M059J (cell line): ENCODE results near the gene SERTAD3. TPM values are rescaled to one million over a fixed set of nuclear protein-coding genes. Genes with fewer than 3 reads are reported as not detected.
A peak's percentile ranks its signal among the peaks of the same experiment; 100 is the strongest.

Source experiments
- DNase-seq: peaks from one replicate; pipeline ENCODE4 v3.0.0-alpha.2; 2012; ENCODE audit warnings: low read depth
- total RNA-seq: library from RNA; depleted of rRNA; stranded (reverse); fragments of >200 nt; shearing (Covaris generic); gene quantifications from 2 replicates; pipeline ENCODE4 v1.2.3, GENCODE V29; 2014

Gene SERTAD3
- total RNA-seq, 1 experiment from 2014 or later, result 15.9 TPM

DNA sequence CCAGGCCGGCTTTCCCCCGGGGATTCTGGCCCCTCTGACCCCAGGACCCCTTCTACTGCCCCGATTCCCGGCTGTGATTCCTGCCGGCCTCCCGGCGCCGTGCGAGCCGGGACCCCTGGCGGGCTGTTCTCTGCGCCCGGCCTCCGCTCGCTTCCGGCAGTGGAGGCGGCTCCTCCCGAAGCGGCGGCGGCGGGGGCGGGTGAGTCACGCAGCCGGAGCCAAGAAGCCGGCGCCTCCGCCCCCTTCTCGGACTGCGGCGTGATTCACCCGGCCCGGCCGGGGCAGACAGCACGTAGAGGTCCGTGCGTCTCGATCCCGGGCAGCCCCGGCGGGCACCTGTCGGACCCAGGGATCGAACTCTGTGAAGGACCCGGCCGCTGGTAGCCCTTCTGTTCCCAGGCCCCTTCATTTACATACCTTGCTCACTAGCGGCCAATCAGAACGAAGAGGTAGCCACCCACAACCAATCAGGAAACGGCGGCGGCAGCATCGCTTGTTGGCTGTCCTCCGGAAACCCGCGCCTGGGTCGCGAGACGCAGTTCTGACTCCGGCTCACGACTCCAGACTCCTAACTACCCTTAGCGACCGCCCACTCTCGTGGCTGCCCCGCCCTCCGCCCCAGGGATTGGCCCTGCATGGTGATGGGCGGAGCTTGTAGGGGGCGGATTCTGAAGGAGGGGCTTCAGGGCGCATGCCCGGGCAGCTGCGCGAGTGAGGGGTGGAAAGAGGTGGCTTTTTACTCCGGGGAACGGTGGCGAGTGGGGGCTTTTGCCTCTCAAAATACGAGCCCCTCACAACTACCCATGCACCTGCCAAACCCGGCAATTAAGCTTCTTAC, 18.5 kb downstream of the SERTAD3 start, which contains the start of gene SERTAD1:
Gene SERTAD1 (minus strand): TSS at position 543 of the 838 bp plus-strand sequence. CDS start 2,446 bp downstream, outside the sequence.
- DNase-seq, result peak; percentile 99

DNA sequence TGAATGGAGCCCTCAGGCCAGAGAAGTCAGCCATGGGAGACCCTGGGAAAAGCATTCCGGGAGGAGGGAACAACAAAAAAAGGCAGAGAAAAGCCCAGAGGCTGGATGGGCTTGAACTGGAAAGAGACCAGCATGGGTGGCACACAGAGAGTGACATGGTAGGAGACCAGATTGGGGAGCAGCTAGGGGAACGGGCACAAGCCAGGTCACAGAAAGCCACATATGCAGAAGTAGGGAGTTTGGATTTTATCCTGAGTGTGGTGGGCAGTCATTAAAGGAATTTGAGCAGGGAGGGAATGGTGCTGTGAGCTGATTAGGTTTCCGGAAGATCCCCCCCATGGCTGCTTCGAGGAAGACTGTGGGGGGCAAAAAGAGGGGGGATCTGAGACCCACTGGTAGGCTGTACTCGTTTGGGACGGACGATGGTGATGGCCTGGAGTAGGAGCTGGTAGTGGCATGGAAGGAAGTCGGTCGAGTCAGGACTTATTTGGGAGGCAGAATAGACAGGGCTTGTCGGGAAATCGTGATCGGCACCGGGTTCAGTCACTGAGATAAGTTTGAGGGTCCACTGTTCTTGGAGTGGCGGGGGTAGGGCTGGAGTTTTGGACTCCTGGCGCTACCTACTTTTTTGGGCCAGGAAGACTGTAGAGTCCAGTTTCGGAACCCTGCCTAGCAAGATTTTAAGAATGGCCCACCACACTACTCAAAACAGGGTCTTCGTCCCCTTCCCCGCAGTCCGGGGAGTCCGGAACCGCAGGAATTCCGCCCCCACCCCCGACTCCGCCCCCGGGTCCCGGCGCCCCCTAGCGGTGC, 19.3 kb downstream of the SERTAD3 start:
- peak; percentile 40 for DNase-seq

DNA sequence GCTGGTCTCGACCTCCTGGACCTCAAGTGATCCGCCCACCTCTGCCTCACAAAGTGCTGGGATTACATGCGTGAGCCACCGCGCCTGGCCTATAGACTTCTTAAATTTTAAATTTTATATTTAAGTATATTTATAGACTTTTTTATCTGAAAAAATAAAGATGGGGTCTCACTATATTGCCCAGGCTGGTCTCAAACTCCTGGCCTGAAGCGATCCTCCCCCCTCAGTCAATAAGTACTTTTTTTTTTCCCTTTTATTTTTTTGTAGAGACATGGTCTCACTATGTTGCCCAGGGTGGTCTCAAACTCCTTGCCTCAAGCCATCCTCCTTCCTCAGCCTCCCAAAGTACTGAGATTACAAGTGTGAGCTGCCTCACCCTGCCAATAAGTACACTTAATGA, 20.2 kb downstream of the SERTAD3 start:
- DNase-seq, result no peak

DNA sequence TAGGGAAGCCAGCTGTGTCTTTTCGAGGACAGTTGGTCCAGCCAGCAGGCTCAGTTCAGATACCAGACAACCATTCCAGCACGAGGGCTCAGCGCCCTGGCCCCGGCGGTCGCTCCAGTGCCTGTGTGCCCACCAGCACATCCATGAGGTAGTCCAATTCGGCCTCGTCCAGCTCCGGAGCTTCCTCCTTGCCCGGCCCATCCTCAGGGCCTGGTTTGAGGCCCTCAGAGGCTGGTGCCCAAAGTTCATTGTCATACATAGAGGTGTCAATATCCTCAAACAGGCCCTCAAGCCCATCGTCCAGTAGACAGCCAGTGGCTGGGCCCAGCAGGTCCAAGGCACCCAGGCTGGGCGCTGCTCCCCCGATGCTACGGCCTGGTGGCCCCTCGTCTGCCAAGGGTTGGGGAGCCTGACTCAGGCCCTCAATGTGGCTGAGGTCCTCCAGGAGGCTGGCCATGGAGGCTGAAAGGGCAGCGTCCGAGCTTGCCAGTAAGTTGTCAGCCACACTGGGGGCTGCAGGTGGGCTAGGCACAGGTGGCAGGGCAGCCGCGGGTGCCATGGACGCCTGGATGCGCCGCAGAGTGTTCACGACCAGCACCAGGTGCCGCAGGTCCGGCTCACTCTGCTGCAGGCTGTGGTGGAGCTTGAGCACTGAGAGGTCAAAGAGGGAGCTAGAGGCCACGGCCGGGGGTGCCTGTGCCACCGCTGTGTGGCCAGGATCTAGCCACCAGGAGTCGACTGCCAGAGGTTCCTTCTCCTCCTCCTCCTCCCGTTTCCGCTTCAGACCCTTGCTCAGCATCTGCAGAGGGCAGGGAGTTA, 21.2 kb downstream of the SERTAD3 start:
- no peak for DNase-seq

DNA sequence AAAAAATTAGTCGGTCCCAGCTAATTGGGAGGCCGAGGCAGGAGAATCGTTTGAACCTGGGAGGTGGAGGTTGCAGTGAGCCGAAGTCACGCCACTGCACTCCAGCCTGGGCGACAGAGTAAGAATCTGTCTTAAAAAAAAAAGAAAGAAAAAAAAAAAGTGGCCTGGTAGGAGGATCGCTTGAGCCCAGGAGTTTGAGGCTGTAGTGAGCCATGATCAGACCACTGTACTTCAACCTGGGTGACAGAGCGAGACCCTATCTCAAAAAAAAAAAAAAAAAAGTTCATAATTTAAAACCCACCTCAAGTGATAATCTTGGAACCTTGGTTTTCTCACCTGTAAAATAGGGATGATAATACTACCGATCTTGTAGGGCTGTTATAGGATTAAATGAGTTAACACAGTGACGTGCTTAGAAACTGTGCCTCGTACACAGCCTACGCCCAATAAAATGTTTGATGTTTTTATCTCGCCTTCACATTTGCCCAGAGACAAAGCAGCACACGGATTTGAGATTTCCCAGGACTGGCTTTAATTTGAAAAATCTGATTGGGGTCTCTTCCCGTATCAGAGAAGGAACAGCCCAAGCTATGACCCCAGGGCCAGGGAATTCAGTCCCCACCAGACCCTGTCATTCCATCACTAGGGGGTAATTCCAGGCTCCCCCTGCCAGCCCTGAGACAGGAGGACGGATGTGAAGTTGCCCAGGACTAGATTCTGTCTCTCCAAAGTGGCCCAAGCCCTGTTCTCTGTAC, 22.0 kb downstream of the SERTAD3 start:
- no peak for DNase-seq

DNA sequence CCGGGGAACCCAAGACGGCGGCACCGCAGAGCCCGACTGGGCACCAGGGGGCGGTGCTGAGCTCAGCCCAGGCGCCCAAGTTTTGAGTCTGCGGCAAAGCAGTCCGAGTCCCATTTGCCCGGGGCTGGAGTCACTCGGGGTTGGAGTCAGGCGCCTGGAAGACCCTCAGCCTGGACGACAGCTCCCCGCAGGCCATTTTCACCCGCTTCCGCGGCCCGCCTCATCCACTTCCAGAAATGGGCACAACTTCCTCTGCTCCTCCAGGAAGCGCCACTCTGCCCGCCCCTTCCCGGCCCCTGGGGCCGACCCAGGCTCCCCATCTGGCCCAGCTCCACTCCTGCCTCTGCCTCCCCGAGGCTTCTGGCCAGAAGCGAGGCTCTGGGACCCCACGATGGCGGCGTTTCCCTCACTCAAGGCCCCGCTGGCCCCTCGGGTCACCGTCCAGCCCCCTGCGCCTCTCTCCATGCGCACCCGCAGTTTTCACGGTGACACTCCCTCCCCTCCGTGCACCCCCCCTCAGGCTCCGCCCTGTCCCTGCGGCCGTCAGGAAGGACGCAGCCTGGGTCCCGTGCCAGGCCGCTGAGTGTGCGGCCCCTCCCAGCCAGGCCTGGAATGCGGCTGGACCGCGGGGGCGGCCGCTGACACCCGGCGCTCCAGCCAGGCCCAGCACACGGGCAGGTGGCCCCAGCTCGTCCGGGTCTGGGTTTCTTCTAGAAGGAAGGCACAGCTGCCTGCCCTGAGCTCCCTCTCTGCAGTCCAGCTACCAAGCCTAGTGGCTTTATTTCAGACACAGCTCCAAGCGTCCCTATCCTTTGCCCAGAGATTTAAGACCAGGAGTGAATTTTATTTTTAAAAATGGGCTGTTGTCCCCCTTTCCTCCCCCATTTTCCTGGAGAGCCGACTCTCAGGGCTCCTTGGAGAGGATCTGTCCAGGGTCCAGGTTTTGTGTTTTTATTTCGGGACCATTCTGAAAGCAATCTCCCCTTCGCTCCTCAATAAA, 23.1 kb downstream of the SERTAD3 start:
- peak; percentile 94 for DNase-seq

DNA sequence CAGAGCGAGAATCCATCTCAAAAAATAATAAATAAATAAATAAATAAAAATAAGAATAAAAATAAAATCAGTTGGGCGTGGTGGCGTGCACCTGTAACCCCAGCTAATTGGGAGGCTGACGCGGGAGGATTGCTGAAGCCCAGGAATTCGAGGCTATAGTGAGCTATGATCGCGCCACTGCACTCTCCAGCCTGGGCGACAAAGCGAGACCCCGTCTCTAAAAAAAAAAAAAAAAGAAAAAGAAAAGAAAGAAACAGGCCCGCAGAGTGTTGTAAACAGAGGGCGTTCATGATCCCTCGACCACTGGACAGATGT, 23.7 kb downstream of the SERTAD3 start:
- no peak for DNase-seq

DNA sequence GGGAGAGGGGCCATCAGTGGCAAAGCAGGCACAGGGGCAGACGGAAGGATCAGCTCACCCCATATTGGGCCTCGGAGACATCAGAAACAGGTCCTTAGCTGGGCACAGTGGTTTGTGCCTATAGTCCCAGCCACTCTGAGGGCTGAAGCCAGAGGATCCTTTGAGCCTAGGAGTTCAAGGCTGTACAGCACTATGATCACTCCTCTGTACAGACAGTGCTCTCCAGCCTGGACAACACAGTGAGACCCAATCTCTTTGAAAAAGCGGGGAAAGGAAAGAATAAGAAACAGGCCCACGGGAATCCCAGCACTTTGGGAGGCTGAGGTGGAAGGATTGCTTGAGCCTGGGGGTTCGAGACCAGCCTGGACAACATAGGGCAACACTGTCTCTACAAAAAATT, 24.4 kb downstream of the SERTAD3 start:
- DNase-seq, result no peak

DNA sequence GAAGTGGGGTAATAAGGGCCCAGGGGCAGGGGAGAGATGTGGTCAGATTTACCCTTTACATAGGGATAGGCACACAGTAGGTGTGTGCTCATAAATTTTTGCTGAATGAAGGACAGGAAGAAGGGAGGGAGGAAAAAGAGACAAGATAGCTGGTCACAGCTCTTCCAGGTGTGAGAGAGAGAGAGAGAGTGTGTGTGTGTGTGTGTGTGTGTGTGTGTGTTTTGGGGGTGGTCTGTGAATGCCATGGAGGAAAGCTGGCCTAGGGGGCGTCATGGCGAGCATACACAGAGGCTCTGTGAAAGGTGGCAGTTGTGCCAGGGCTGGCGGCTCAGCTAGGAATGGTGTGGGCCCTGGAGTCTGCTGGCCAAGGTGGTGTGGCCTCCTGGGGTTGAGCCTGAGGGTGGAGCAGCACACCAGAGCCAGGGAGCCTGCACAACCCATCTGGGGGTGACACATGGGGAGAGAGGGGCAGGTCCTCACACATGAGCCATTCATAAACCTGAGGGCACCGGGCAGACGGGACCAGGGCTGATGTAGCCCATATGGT, 25.0 kb downstream of the SERTAD3 start:
- no peak for DNase-seq

DNA sequence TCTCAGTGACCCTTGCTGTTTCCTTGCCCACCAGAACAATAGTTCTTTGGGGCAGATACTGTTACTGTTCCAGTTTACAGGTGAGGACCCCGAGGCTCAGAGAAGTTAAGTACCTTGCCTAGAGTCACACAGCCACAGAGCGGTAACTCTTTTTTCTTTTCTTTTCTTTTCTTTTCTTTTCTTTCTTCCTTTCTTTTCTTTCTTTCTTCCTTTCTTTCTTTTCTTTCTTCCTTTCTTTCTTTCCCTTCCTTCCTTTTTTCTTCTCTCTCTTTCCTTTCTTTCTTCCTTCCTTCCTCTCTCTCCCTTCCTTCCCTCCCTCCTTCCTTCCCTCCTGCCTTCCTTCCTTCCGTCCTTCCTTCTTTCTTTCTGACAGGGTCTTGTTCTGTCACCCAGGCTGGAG, 26.1 kb downstream of the SERTAD3 start:
- DNase-seq, result no peak

DNA sequence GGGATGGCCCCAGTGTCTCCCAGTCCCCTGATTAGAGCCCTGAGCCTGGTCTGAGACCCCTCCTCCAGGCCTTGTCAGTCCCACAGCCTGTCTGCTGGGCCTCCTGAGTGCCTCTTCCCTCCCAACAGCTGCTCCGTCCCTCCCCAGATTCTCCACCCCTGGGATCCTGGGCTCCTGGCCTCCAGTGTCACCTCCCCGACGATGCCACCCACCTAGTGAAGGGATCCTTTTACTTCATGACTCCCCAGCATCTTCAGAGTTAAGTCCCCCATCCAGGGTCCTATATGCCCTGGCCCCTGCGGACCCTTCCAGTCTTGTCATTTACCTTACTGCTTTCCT, 26.5 kb downstream of the SERTAD3 start:
- DNase-seq, result no peak

DNA sequence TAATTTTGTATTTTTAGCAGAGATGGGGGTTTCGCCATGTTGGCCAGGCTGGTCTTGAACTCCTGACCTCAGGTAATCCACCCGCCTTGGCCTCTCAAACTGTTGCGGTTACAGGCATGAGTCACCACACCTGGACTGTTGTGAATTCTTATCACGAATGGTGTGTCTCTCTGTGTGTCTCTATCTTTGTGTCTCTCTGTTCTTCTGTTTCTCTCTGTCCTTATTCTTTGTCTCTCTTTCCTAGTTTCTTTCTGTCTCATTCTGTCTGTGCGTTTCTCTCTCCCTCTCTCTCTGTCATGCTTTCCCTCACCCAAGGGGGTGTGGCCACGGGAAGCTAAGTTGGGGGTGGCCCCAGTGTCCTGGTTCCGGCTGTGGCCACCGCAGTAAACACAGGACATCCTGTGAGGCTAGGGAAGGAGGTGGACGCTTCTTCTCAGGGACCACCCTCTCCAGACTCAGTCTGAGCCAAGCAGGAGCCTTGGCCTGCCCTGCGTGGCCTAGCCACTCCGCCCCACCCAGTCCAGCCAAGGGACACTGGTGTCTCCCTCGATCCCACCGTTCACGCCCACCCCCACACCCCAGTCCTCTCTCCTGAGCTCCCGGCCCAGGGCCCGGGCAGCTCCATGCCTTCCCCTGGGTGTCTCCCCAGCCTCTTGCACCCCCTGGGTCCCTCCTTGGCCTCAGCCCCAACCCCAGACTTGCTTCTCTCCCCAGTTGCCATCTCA, 27.1 kb downstream of the SERTAD3 start:
- DNase-seq, result peak; percentile 70

DNA sequence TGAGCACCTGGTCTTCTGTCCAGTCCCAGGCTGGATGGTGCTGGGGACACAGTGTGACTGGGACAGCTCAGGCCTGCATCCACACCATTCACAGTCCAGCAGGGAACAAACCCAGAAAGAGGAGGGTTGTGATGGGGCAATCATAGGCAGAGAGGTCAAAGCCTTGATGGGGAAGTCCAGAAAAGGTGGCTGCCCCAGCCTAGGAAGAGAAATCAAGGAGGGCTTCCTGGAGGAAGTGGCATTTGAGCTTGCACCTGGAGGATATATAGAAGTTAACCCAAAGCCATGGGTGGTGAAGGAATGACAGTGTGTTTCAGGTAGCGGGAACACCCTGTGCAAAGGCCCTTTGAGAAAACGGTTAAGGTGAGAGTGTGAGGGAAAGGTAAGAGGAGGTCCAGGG, 28.4 kb downstream of the SERTAD3 start:
- no peak for DNase-seq

DNA sequence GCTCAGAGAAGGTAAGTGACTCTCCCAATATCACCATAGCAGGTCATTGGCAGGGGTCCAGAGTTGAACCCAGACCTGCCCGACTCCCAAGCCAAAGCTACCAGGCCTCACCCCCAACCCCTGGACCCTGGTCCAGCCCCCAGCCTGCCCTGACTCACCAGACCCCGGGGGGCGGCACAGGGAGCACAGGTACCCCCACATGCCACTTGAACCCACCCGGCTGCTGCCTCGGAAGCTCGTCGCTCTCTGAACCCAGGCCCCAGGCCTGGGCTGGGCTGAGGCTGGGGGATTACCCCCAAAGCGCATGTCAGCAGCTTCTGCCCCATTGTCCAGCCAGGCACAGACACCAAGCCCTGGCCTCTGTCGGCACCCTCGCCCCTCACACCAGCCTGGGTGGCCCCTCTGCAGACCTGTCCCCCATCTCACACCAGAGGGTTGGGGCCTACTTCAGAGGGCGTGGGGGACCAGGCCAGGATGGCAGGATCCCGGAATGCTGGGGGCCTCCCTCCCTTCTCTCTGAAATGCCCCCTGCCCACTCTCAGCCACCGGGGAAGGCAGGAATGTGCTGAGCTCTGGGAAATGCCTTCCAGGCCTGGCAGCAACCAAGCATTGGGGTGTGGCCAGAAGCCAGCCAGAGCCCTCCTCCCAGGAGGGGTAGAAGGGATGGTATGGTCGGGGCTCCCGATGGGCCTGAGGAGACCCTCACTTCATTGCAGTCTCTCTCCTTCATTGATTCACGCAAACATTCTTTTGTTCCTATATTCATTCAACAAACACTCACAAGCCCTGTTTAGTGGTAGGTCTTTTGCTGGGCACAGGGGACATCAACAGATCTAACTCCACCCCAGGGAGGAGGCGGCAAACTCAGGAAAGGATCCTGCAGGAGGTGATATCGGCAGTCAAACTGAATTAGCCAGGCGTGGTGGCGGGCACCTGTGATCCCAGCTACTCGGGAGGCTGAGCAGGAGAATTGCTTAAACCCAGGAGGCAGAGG, 29.3 kb downstream of the SERTAD3 start:
- no peak for DNase-seq

DNA sequence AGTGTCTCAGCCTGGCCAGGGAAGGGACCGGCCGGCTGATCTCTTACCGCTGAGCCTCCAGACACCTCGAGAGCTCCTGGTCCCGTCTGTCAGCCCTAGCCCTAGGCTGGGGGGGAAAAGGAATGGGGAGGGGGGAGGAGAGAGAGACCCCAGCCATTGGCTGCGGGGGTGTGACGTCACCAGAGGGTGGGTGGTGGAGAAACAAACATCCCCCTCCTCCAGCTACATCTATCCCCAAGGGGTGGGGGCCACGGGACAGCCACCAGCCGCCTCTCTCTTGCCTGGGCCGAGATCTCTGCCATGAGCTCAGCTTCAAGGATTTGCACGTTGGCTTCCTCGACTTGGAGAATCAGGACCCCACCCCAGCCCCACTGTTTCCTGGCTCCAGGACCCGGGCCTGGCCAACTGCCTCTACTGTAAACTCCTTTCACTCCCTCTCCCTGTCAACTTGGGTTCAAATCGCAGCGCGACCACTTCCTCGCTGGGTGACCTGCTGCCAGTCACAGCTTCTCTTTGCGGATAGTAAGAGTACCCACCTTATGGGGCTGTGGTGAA, 30.8 kb downstream of the SERTAD3 start, which contains the start of gene PRX:
Gene PRX (minus strand): TSS at position 88 of the 555 bp plus-strand sequence. CDS start 5,446 bp downstream, outside the sequence.
- no peak for DNase-seq

DNA sequence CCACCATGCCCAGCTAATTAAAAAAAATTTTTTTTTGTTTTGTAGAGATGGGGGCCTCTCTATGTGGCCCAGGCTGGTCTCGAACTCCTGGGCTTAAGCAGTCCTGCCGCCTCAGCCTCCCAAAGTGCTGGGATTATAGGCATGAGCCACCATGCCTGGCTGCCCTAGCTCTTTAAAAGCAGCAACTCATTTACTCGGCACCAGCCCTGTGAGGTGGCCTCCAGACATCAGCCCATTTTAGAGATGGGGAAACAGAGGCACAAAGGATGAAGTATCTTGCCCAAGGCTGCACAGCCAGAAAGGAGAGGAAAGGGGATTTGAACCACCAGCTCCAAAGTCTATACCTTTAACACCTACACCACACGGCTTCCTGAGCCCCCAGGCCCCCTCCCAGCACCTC, 31.3 kb downstream of the SERTAD3 start:
- DNase-seq, result no peak

DNA sequence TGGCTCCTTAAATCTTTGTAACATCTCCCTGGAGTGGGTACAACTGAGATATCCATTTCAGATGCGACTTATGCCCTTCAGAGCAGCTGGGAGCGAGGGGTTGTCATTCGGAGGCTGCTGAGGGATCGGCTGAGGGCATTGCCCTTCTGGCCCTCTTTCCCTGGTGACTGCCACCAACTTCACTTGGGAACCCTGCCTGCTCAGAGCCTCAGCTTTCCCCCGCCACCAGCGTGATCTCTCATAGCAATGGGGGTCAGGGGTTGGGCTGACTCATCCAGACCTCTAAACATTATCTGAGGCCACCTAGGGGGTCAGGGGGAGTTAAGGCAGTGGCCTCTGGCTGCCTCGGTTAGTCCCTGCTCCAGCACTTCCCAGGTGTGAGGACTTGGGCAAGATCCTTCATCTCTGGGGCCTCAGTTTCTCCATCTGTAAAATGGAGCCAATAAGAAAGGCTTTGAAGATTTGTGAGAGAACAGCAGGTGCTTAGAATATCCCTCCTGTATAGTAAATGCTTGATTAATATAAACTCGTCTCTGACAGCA, 32.1 kb downstream of the SERTAD3 start:
- DNase-seq, result no peak
